NCI-H510A treated with DMSO at 0.1 percent for 48 hours (cell line): ENCODE data around the gene GCSAM.

Source experiments
- DNase-seq: peaks from one replicate; lab custom pipeline; 2025; lab: John Stamatoyannopoulos, UW

The GCSAM gene

DNA sequence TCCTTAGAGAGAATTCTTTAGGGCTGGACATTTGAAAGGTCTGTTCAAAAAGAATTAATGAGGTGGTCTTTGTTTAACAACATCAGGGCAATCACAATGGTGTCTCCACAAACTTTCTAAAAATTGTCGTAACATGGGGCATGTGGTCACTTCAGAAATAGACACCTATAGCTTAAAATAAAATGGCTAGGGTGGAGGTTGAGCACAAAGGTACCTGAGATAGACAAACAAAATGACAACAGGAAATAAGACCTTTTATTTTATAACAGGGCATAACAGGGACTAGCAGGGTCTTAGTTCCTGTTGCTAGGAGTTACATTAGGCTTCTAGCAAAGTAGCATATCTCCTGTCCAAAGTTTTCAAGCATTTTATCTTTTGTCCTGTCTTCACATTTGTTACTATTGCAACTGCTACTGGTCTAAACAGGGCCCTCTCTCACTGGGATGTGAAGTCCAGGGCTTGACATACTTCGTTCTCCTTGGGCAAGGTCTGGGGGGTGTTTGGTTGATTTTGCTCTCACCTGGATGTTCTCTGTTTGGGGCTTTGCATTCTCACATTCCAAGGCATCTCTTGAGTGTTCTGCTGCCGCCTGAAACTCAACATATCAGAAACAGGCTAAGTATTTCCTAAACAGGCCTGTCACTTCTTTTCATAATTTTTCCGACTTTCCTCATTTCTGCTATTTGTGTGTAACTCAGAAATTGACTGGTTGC lies 3.0 kb downstream of the GCSAM start:
- no peak for DNase-seq

DNA sequence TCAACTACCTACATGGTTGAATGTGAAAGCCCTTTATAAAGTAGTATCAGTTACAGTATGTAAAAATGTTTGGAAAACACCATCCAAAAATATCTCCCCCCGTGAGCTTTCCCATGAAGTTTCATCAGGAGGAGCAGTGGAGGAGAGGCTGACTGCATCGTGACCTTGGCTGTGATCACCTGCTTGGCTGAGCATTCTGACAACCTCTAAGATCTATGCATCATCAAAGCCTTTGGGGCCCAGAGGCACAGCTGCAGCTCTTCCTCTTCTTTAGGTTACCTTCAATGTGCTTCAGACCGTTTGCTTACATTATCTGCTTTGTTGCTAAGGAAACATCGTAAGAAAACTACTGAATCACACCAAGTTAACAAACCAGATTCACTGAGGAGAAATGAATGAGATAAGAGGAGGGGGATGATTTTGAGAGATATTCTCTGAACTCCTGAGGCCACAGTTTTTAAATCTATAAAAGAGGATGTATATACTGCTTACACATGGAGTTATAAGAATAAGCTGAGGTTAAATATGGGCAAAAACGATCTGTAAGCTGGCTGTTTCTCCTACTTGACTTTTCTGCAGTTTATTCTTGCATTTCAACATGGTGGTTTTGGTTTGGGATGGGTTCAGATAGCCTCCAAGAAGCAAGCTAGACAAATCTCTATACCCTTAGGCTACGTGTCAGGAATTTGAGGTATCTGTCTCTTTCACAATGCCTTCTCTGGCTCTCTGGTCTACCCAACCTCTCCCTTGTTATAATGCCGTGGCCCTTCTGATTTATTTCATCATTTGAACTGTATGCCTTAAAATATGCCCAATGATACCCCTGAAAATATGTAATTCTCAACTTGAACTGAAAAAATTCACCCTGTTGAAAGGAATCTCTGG lies 4.0 kb downstream of the GCSAM start:
- no peak for DNase-seq

DNA sequence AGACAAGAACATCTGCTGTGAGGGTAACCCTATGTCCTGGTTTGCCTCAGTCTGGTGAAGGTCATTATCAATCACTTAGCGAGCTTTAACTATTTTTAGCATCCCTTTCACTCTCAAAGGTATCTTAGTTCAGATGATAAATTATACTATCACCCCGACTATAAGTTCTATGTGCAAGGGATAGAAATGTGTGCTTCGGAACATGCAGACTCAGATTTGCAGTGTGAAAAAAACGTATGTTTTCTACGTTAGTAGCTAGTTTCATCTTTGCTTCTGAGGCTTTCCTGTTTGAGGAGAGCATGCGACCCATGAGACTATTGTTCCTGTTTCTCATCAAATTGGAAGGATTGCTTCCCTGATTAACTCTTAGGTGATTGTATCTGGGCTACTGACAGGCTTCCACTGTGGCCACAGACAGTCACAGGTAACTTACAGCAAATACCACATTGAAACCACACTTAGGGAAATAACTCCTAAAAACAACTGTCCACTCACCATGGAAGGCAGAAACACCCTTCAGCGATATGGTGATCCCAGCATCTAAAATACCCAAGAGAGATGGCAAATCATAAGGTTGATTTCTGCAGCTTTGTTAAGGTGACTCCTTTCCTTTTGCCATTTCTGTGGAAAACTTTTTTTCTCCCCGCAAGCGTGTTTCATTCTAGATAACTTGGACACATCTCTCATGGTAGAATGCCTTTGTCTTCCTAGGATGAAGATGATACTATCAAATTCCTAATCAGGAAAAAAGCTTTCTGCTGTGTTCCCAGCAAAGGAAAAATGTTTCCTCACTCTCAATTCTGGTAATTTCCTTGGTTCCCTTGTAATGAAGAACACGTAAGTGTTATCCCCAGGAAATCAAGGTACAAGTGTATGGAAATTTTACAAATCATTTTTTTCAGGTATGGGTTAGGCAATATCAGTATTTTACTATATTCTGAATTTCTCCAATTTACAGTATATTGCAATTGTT lies 5.2 kb downstream of the GCSAM start:
- DNase-seq = no peak

- DNase-seq = no peak
Measured at GRCh38 chr3:112126511-112126911, 6.5 kb downstream of the GCSAM start.

GRCh38 chr3:112124907-112125607 lies 8.0 kb downstream of the GCSAM start:
- DNase-seq = peak; percentile 18

GRCh38 chr3:112123548-112123947 lies 9.5 kb downstream of the GCSAM start:
- no peak for DNase-seq

- no peak for DNase-seq
Measured at GRCh38 chr3:112122870-112123269, 10.2 kb downstream of the GCSAM start.

GRCh38 chr3:112121577-112122547 lies 11.2 kb downstream of the GCSAM start:
- no peak for DNase-seq

DNA sequence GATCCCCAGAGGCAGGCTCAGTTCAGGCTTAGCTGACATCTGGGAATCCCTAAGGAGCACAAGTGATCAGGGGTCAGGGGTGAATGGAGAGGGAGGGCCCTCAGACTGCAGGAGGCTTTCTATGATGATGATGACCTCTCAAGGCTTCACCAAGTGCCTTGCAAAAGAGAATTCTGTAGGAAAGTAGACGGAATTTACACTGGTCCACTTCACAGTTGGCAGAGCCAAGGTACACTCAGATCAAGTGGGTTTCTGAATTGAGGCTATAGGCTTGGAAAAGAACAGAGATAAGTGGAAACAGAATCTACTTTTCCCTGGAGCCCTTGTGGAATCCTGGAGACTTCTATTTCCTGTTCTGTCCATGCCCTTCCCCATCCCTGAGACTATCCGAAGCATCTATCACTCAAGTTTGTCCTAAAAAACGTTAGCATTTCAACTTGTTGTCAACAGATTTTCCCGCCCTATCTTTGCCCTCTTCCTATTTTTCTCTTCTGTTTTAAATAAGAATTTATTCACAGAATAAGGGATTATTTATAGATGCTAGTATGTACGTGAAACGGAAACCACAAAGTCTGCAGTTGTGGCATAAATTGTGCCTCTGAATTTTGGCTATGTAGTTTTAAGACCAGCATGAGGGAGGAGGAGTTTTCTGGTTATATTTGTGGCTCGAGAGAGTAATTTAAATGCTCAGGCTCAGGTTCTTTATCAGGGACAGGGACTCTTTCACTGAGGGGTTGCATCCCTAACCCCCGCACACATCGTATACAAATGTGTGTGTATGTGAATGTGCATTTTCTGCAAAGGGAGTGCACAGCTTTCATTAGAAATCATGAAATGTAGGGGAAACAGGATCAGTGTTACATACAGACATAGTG lies 12.8 kb downstream of the GCSAM start:
- DNase-seq = no peak

- DNase-seq = no peak
Measured at GRCh38 chr3:112117841-112118571, 15.0 kb downstream of the GCSAM start.

DNA sequence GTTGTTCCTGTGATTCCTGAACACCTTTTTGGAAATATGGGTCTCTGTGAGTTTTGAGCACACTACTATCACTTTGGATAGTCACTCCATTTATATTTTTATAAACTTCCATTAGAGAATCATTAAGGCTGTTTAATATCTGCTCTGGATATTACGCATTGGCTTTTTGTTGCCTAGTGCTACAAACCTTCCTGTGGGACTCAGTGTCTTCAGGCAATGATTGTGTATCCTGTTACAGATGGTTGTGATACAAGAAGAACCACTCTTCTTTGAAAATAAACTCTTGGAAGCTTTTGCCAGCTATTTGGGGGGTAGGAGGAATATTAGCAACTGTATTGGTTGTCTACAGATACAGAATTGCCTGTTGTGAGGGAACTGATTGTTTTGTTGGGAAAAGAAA lies 15.6 kb downstream of the GCSAM start:
- no peak for DNase-seq

GRCh38 chr3:112116748-112117186 lies 16.3 kb downstream of the GCSAM start:
- DNase-seq = no peak

GRCh38 chr3:112115806-112116383 lies 17.2 kb downstream of the GCSAM start:
- DNase-seq = no peak

DNA sequence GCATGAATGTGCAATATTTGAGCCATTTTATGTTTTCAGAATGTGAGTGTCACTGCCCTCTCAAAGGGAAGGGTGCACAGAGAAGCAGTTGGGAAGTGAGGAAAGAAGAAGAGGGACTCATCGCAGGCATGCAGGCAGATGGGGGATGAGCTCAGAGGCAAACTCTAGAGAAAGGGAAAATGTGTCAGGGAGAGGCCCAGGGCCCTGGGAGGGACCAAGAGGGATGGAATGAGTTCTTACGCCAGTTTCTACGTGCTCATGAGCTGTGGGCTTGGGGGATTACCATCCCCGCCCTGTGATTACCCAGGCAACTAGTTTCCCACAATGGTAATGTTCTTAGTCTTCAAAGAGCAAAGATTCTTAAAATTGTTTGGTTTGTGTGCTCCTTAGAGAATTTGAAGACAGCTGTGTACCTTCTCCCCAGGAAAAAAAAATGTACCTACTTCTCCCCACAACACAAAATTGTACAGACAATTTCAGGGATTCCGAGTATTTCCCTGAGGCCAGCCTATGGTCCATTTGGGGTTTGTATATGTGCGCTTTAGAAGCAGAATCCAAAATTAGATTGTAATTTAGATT lies 17.8 kb downstream of the GCSAM start:
- DNase-seq = no peak

DNA sequence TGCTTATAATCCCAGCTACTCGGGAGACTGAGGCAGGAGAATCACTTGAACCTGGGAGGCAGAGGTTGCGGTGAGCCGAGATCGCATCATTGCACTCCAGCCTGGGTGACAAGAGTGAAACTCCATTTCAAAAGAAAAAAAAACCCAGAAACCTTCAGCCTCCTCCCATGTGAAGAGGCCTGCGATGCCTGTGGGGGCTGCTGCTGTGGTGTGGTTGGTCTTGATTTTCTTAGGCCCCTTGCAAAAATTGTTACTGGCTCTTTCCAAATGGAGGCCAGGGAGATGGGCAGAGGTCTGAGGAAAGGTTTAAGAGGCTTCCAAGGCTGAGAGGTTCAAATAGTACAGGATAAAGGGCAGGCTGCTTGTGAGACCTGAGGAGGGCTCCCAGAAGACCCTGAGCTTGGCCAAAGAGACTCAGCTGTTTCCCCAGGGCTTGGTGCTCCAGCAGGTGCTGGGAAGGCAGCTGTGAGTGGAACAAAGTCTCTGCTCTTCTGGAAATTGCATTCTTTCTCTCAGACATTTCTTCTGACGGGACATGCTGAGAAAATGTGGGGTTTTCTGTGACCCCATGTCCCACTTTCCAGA lies 18.4 kb downstream of the GCSAM start:
- DNase-seq = no peak

- peak; percentile 47 for DNase-seq
Measured at GRCh38 chr3:112111785-112112402, 21.2 kb downstream of the GCSAM start.

- peak; percentile 29 for DNase-seq
Measured at GRCh38 chr3:112109322-112109721, 23.7 kb downstream of the GCSAM start.
